K562 (cell line): Measurements from ENCODE around the gene SUPT3H. TPM values are rescaled to one million over a fixed set of nuclear protein-coding genes. Genes with fewer than 3 reads are reported as not detected.

ENCODE experiments used
- AFF1 ChIP-seq, 2 experiments: fragments of 450-650 bp; IDR thresholded peaks; 2 replicates each; pipeline ENCODE4 v1.6.1; 2018; ENCODE audit warnings: mild to moderate bottlenecking in 2 of 2, low read depth in 1 of 2; ENCODE audit not compliant: partially characterized antibody in 2 of 2
- ARNT ChIP-seq, 2 experiments: fragments of 450-650 bp; IDR thresholded peaks; 2 replicates each; pipeline ENCODE4 v1.6.1; 2016; ENCODE audit warnings: mild to moderate bottlenecking in 1 of 2
- FUS ChIP-seq: fragments of 200-400 bp; formaldehyde crosslinking; optimal IDR thresholded peaks from 2 replicates; pipeline ENCODE3; 2017; ENCODE audit warnings: low read depth, low read length
- HMG20B ChIP-seq: fragments of 250-450 bp; sonication (Bioruptor Pico); IDR thresholded peaks from 2 replicates; pipeline ENCODE4 v1.5.0; 2021; ENCODE audit warnings: mild to moderate bottlenecking
- KLF1 ChIP-seq: fragments of 450-650 bp; IDR thresholded peaks from 2 replicates; pipeline ENCODE4 v1.6.1; 2016; ENCODE audit warnings: missing genetic modification characterization, missing compliant biosample characterization
- MXI1 ChIP-seq: IDR thresholded peaks from 2 replicates; pipeline ENCODE4 v1.6.1; 2011; ENCODE audit warnings: low read depth, mild to moderate bottlenecking, improper control_type of control experiment, low read length
- NCOA4 ChIP-seq: fragments of 450-650 bp; IDR thresholded peaks from 2 replicates; pipeline ENCODE4 v1.6.1; 2018; ENCODE audit warnings: mild to moderate bottlenecking; ENCODE audit not compliant: partially characterized antibody
- RBBP5 ChIP-seq: fragments of 200-600 bp; sonication (generic); IDR thresholded peaks from 2 replicates; pipeline ENCODE4 v1.6.1; 2012; ENCODE audit warnings: borderline replicate concordance, mild to moderate bottlenecking, low read length, control low read depth, inconsistent platforms; ENCODE audit not compliant: insufficient read depth, poor library complexity, severe bottlenecking
- RHOXF2B ChIP-seq: fragments of 250-450 bp; sonication (Bioruptor Pico); conservative IDR thresholded peaks from 2 replicates; pipeline ENCODE4 v1.5.1; 2021
- TAF15 ChIP-seq: fragments of 200-400 bp; formaldehyde crosslinking; IDR thresholded peaks from 2 replicates; pipeline ENCODE4 v1.6.1; 2017; ENCODE audit warnings: mild to moderate bottlenecking, low read depth, low read length, moderate library complexity
- TAF9B ChIP-seq: fragments of 450-650 bp; IDR thresholded peaks from 2 replicates; pipeline ENCODE4 v1.6.1; 2018; ENCODE audit warnings: mild to moderate bottlenecking; ENCODE audit not compliant: partially characterized antibody
- U2AF1 ChIP-seq: fragments of 200-400 bp; formaldehyde crosslinking; optimal IDR thresholded peaks from 2 replicates; pipeline ENCODE3; 2017; ENCODE audit warnings: mild to moderate bottlenecking, low read depth, low read length, moderate library complexity
- ZNF165 ChIP-seq: fragments of 250-450 bp; sonication (Bioruptor Pico); IDR thresholded peaks from 2 replicates; pipeline ENCODE4 v1.4.0; 2020; ENCODE audit warnings: borderline replicate concordance
- ZNF707 ChIP-seq: fragments of 250-450 bp; sonication (Bioruptor Pico); conservative IDR thresholded peaks from 2 replicates; pipeline ENCODE4 v1.8.0; 2022; ENCODE audit warnings: inconsistent platforms, mild to moderate bottlenecking, moderate library complexity
- ZZZ3 ChIP-seq: fragments of 450-650 bp; IDR thresholded peaks from 2 replicates; pipeline ENCODE4 v1.6.1; 2016; ENCODE audit warnings: antibody characterized with exemption, mild to moderate bottlenecking, moderate library complexity
- polyA plus RNA-seq, 8 experiments: library from polyadenylated mRNA; depleted of rRNA in 4 of 8; stranded (reverse) in 5 of 8; unstranded in 3 of 8; fragments of >200 nt; fragmentation: Nextera tagmentation in 2 of 8; fragmentation: Illumina TruSeq in 1 of 8; extraction: Ambion mirVana in 2 of 8; extraction: Trizol in 1 of 8; gene quantifications; 2 replicates each; pipeline versions ENCODE4 v1.2.1 to v1.2.3, GENCODE V29; 2011 to 2014; ENCODE audit warnings: inconsistent platforms in 1 of 8, missing spikeins in 1 of 8
- total RNA-seq, 7 experiments: library from RNA; depleted of rRNA in 6 of 7; stranded (reverse); fragments of >200 nt in 6 of 7; fragmentation: Illumina TruSeq in 2 of 7; extraction: Trizol in 2 of 7; gene quantifications; 2 replicates each; pipeline versions ENCODE4 v1.2.1 to v1.2.3, GENCODE V29; 2011 to 2021; ENCODE audit warnings: low replicate concordance in 1 of 7
- TF ChIP-seq, protein P1 (sequence below): fragments of 200-800 bp; sonication (Bioruptor generic); IDR thresholded peaks from 2 replicates; pipeline ENCODE4 v1.6.1; 2017; ENCODE audit warnings: missing genetic modification characterization, missing compliant biosample characterization
- TF ChIP-seq, protein P2 (sequence below): fragments of 250-450 bp; sonication (Bioruptor Pico); IDR thresholded peaks from 2 replicates; pipeline ENCODE4 v1.5.0; 2021
- TF ChIP-seq, protein P3 (sequence below): fragments of 250-450 bp; sonication (Bioruptor Pico); IDR thresholded peaks from 2 replicates; pipeline ENCODE4 v1.5.0; 2021
- TF ChIP-seq, protein P4 (sequence below): sonication (generic); formaldehyde crosslinking; IDR thresholded peaks from 2 replicates; pipeline ENCODE4 v1.8.1; 2023; ENCODE audit warnings: mild to moderate bottlenecking, missing genetic modification reagents

Gene SUPT3H
- total and polyA plus RNA-seq, 9 of the 15 experiments (the other 6 are each of a cell fraction or from before 2014, with no cell fraction given): 7.2 to 16.3 (median 11.9) TPM

DNA sequence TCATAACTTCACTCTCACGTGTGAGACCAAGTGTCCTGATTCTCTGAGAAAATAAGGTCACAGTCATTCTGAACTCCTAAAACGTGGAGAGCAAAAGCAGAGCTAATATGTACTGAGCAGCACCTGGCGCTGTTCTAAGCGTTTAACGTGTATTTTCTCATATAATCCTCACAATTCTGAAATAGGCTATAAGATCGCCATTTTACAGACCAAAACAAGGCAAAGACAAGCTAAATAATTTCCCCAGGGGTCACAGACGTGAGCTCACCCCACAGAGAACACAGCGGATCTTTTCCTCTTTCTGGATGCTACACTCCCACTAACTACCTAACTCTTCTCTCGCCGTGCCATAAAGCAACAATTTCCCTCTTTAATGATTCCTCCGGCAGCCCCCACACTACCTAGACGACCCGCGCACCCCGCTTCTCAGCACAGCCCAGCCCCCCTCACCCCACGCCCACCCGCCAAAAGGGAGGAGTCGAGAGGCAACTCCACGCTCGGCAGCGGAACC, 636 bp downstream of the SUPT3H start (continued):
- TF ChIP-seq AFF1 (IDR thresholded peaks at IDR 0.05; ENCODE audit: low read depth in 1 of 2, partially characterized antibody in 2 of 2) (no peak), ARNT (IDR thresholded peaks at IDR 0.05) (0 out of 4 replicates have a peak, but pooled peaks of 1 of the 2 experiments have one; percentile 53), ZZZ3 (no peak), MXI1 (0 out of 2 replicates have a peak, but pooled peaks have one; percentile 8), RBBP5 (no peak), TAF9B (peak; percentile 47), TAF15 (no peak), FUS (no peak), KLF1 (tag) (0 out of 2 replicates have a peak, but pooled peaks have one; percentile 46), HMG20B (CRISPR knock-in tag) (no peak), U2AF1 (no peak), NCOA4 (no peak), ZNF707 (no peak), RHOXF2B (CRISPR knock-in tag) (no peak), ZNF165 (CRISPR knock-in tag) (no peak)
- TF ChIP-seq, protein P1, sequence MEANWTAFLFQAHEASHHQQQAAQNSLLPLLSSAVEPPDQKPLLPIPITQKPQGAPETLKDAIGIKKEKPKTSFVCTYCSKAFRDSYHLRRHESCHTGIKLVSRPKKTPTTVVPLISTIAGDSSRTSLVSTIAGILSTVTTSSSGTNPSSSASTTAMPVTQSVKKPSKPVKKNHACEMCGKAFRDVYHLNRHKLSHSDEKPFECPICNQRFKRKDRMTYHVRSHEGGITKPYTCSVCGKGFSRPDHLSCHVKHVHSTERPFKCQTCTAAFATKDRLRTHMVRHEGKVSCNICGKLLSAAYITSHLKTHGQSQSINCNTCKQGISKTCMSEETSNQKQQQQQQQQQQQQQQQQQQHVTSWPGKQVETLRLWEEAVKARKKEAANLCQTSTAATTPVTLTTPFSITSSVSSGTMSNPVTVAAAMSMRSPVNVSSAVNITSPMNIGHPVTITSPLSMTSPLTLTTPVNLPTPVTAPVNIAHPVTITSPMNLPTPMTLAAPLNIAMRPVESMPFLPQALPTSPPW (CRISPR knock-in tag): no peak
- TF ChIP-seq, protein P2, sequence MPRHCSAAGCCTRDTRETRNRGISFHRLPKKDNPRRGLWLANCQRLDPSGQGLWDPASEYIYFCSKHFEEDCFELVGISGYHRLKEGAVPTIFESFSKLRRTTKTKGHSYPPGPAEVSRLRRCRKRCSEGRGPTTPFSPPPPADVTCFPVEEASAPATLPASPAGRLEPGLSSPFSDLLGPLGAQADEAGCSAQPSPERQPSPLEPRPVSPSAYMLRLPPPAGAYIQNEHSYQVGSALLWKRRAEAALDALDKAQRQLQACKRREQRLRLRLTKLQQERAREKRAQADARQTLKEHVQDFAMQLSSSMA (CRISPR knock-in tag): no peak
- TF ChIP-seq, protein P3, sequence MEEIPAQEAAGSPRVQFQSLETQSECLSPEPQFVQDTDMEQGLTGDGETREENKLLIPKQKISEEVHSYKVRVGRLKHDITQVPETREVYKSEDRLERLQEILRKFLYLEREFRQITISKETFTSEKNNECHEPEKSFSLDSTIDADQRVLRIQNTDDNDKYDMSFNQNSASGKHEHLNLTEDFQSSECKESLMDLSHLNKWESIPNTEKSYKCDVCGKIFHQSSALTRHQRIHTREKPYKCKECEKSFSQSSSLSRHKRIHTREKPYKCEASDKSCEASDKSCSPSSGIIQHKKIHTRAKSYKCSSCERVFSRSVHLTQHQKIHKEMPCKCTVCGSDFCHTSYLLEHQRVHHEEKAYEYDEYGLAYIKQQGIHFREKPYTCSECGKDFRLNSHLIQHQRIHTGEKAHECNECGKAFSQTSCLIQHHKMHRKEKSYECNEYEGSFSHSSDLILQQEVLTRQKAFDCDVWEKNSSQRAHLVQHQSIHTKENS (CRISPR knock-in tag): no peak
- TF ChIP-seq, protein P4, sequence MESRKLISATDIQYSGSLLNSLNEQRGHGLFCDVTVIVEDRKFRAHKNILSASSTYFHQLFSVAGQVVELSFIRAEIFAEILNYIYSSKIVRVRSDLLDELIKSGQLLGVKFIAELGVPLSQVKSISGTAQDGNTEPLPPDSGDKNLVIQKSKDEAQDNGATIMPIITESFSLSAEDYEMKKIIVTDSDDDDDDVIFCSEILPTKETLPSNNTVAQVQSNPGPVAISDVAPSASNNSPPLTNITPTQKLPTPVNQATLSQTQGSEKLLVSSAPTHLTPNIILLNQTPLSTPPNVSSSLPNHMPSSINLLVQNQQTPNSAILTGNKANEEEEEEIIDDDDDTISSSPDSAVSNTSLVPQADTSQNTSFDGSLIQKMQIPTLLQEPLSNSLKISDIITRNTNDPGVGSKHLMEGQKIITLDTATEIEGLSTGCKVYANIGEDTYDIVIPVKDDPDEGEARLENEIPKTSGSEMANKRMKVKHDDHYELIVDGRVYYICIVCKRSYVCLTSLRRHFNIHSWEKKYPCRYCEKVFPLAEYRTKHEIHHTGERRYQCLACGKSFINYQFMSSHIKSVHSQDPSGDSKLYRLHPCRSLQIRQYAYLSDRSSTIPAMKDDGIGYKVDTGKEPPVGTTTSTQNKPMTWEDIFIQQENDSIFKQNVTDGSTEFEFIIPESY (CRISPR knock-in tag): no peak
